HFFc6 (cell line): ENCODE measurements around the gene IFT74. TPM values are rescaled to one million over a fixed set of nuclear protein-coding genes. Genes with fewer than 3 reads are reported as not detected.
A peak's percentile ranks its signal among the peaks of the same experiment; 100 is the strongest.

Experiments used
- DNase-seq: peaks from one replicate; pipeline ENCODE4 v3.0.0-alpha.2; 2018
- H3K27ac Mint-ChIP-seq: 2 replicates; pipeline ENCODE4 v1.8.0; 2020; ENCODE audit warnings: mild to moderate bottlenecking, mixed read lengths
- H3K27me3 Mint-ChIP-seq: 2 replicates; pipeline ENCODE4 v1.8.0; 2021; ENCODE audit warnings: mild to moderate bottlenecking, moderate library complexity, mixed read lengths; ENCODE audit not compliant: insufficient read depth
- H3K36me3 Mint-ChIP-seq: 2 replicates; pipeline ENCODE4 v1.8.0; 2021; ENCODE audit warnings: low read depth, mixed read lengths
- H3K4me1 Mint-ChIP-seq: 2 replicates; pipeline ENCODE4 v1.8.0; 2020; ENCODE audit warnings: low read depth, mixed read lengths
- H3K4me3 Mint-ChIP-seq: 2 replicates; pipeline ENCODE4 v1.8.0; 2020; ENCODE audit warnings: mild to moderate bottlenecking, moderate library complexity, mixed read lengths
- H3K9me3 Mint-ChIP-seq: 2 replicates; pipeline ENCODE4 v1.8.0; 2020; ENCODE audit warnings: mild to moderate bottlenecking, mixed read lengths
- CTCF ChIP-seq: fragments of 200-600 bp; sonication (generic); IDR thresholded peaks from 2 replicates; pipeline ENCODE4 v1.5.0; 2021; ENCODE audit warnings: antibody characterized with exemption, mild to moderate bottlenecking
- total RNA-seq, 6 experiments: library from RNA; stranded (reverse); fragmentation: NEBNext Ultra II Directional; extraction: Animal tissue kit (Norgen Biotek cat#: 25700); gene quantifications; 2 replicates in 1 of 6; 3 replicates in 5 of 6; pipeline ENCODE4 v1.2.3, GENCODE V29; 2021

IFT74 gene
- total RNA-seq, 6 experiments from 2014 or later = 12.1 to 15.7 (median 12.8) TPM

GRCh38 chr9:26954050-26954508, 2.1 kb upstream of the IFT74 start:
- Mint-ChIP-seq H3K9me3 (peaks cover 6% of the 10 kb centered on the region; the same call in 1 of the 2 replicates), H3K4me3 (no peak overlapping the region), H3K4me1 (peaks cover 52% of the 10 kb centered on the region), H3K36me3 (peaks cover 8% of the 10 kb centered on the region; the same call in 1 of the 2 replicates), H3K27ac (no peak overlapping the region), H3K27me3 (no peaks in the 10 kb centered on the region)
- DNase-seq = peak; percentile 17
- TF ChIP-seq CTCF = no peak

- Mint-ChIP-seq H3K36me3 (peaks cover 8% of the 10 kb centered on the region; the same call in 1 of the 2 replicates), H3K4me1 (peaks cover 42% of the 10 kb centered on the region), H3K27ac (peak overlapping the region; percentile 96), H3K9me3 (no peaks in the 10 kb centered on the region), H3K27me3 (no peaks in the 10 kb centered on the region), H3K4me3 (peak overlapping the region; percentile 93)
- no peak for TF ChIP-seq CTCF
- no peak for DNase-seq
Measured at GRCh38 chr9:26955222-26955903, 849 bp upstream of the IFT74 start.

DNA sequence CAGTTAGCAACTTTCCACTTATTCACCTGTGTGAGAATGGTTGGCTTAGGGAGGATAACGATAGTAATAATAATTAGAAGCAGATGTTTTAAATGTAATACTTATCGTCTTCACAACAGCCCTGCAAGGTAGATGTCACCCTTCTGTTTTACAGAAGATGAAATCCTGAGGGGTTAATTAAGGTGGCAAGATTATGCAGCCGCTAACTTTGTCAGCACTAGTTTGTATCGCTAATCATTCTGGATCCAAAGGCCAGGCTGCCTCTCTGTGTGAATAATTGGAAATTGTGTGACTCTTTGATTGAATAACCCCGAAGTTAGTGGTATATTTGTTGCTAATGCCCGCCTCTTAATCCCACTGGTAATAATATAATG, 635 bp downstream of the IFT74 start:
- H3K4me1 Mint-ChIP-seq = peaks cover 39% of the 10 kb centered on the region
- H3K36me3 Mint-ChIP-seq = peaks cover 8% of the 10 kb centered on the region; the same call in 1 of the 2 replicates
- H3K27me3 Mint-ChIP-seq = no peaks in the 10 kb centered on the region
- H3K27ac Mint-ChIP-seq = peak overlapping the region; percentile 96
- no peak for TF ChIP-seq CTCF
- H3K9me3 Mint-ChIP-seq = no peaks in the 10 kb centered on the region
- peak overlapping the region; percentile 93 for H3K4me3 Mint-ChIP-seq
- DNase-seq = no peak

- DNase-seq = no peak
- H3K9me3 Mint-ChIP-seq = no peaks in the 10 kb centered on the region
- H3K4me3 Mint-ChIP-seq = no peak overlapping the region
- H3K36me3 Mint-ChIP-seq = no peaks in the 10 kb centered on the region; the same call in 1 of the 2 replicates
- H3K27ac Mint-ChIP-seq = no peak overlapping the region
- H3K27me3 Mint-ChIP-seq = no peaks in the 10 kb centered on the region
- TF ChIP-seq CTCF = no peak
- H3K4me1 Mint-ChIP-seq = peaks cover 19% of the 10 kb centered on the region
Measured at GRCh38 chr9:26971721-26972120, 15.5 kb downstream of the IFT74 start.

DNA sequence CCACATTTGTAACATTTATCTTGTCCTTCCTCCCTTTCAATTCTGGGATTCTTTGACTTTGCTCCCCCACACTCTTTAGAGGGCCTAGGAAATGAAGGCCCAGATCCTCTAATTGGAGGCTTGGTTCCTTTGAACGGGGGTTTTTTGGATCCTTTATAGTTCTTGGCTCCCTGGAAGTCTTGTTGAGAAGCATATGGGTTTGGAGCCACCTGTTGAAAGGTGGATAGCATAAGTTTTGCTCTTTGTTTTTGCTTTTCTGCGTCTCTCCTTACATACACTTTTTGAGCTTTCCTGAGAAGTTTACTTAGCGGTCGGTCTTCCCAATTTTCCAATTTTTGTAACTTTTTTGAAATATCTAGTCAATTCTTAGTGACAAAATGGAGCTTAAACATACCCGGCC, 17.8 kb downstream of the IFT74 start:
- Mint-ChIP-seq H3K4me1 (peaks cover 18% of the 10 kb centered on the region), H3K9me3 (no peaks in the 10 kb centered on the region), H3K27me3 (no peaks in the 10 kb centered on the region), H3K4me3 (no peak overlapping the region), H3K27ac (no peak overlapping the region), H3K36me3 (no peaks in the 10 kb centered on the region; the same call in 1 of the 2 replicates)
- DNase-seq = no peak
- no peak for TF ChIP-seq CTCF
